GM18508 (cell line): ENCODE data around the gene ZFAND3.
"Not testable (repeated sequence)": the region's sequence is repeated elsewhere in the genome, so short reads cannot be mapped to it uniquely, and the experiment has no call there.

Source experiments
- ATAC-seq: cut with Tn5 transposase; IDR thresholded peaks from one replicate; pipeline ENCODE4 v1.9.1; 2021; ENCODE audit warnings: moderate number of reproducible peaks; ENCODE audit not compliant: insufficient read depth, unreplicated experiment

Gene ZFAND3

GRCh38 chr6:37962481-37963080 lies 143.1 kb downstream of the ZFAND3 start:
- not testable (repeated sequence) for ATAC-seq

GRCh38 chr6:37965964-37966676 lies 146.6 kb downstream of the ZFAND3 start:
- ATAC-seq, result peak; percentile 55

GRCh38 chr6:37966801-37967200 lies 147.3 kb downstream of the ZFAND3 start:
- ATAC-seq, result no peak

- ATAC-seq, result no peak
Observed at GRCh38 chr6:37967651-37968050, 148.1 kb downstream of the ZFAND3 start.

- ATAC-seq, result no peak
Observed at GRCh38 chr6:37971266-37971665, 151.7 kb downstream of the ZFAND3 start.

- ATAC-seq, result no peak
Observed at GRCh38 chr6:37971711-37972390, 152.3 kb downstream of the ZFAND3 start.

GRCh38 chr6:37972994-37973757 lies 153.6 kb downstream of the ZFAND3 start:
- ATAC-seq, result no peak

GRCh38 chr6:37974381-37974780 lies 154.9 kb downstream of the ZFAND3 start:
- no peak for ATAC-seq

- ATAC-seq, result no peak
Observed at GRCh38 chr6:37974943-37975342, 155.4 kb downstream of the ZFAND3 start.

GRCh38 chr6:37977715-37978114 lies 158.2 kb downstream of the ZFAND3 start:
- ATAC-seq, result no peak

- ATAC-seq, result no peak
Observed at GRCh38 chr6:37979392-37980221, 160.1 kb downstream of the ZFAND3 start.

GRCh38 chr6:37980222-37980595 lies 160.7 kb downstream of the ZFAND3 start:
- no peak for ATAC-seq

- ATAC-seq, result no peak
Observed at GRCh38 chr6:37981626-37982025, 162.1 kb downstream of the ZFAND3 start.

- ATAC-seq, result no peak
Observed at GRCh38 chr6:37982317-37982716, 162.8 kb downstream of the ZFAND3 start.

- no peak for ATAC-seq
Observed at GRCh38 chr6:37983720-37984501, 164.4 kb downstream of the ZFAND3 start.

- no peak for ATAC-seq
Observed at GRCh38 chr6:37984578-37984977, 165.1 kb downstream of the ZFAND3 start.

GRCh38 chr6:37985355-37985754 lies 165.8 kb downstream of the ZFAND3 start:
- no peak for ATAC-seq

GRCh38 chr6:37987018-37987417 lies 167.5 kb downstream of the ZFAND3 start:
- no peak for ATAC-seq

- no peak for ATAC-seq
Observed at GRCh38 chr6:37987559-37987958, 168.0 kb downstream of the ZFAND3 start.
